Measurements from ENCODE around the gene MKLN1. TPM values are rescaled to one million over a fixed set of nuclear protein-coding genes. Genes with fewer than 3 reads are reported as not detected.

The MKLN1 gene
- polyA plus RNA-seq, 1 of the 3 experiments (the other 2 are of a cell fraction) = 11.0 TPM

- H3F3A ChIP-seq (replicated peaks; ENCODE audit: insufficient read depth) = peaks cover 44% of the 10 kb centered on the region
- peaks cover 99% of the 10 kb centered on the region for H3K79me2 ChIP-seq (ENCODE audit: insufficient read depth)
- peaks cover 91% of the 10 kb centered on the region for H4K20me1 ChIP-seq (ENCODE audit: insufficient read depth)
- no peak for DNase-seq
- H2AFZ ChIP-seq (ENCODE audit: low read depth) = no peak overlapping the region
- CTCF ChIA-PET = interaction anchor here (0.9 to 7.9 kb wide), 4 partner anchors 13 to 159 kb away, joined by 3 to 50 read pairs (median 24); no protein-coding TSS in a partner anchor
- no peak overlapping the region for H3K27ac ChIP-seq (ENCODE audit: low read depth in 2 of 2, low read length in 1 of 2)
- WGBS (ENCODE audit: low lambda C conversion rate) = 93% methylated on average over 10 of the region's 10 CpGs
- H3K4me1 ChIP-seq (ENCODE audit: control insufficient read depth in 1 of 2, insufficient read depth in 2 of 2, low read depth in 1 of 2, low read length in 1 of 2) = peaks cover 2 to 18% of the 10 kb centered on the region in 2 experiments; a peak in 2 of 4 replicates
- no peak overlapping the region for H3K4me3 ChIP-seq (ENCODE audit: low read depth in 2 of 2, low read length in 1 of 2)
- H3K27me3 ChIP-seq (ENCODE audit: insufficient read depth) = no peaks in the 10 kb centered on the region
- no peak overlapping the region for H3K9ac ChIP-seq
- H3K4me2 ChIP-seq = no peak overlapping the region
- TF ChIP-seq GABPA (IDR thresholded peaks at IDR 0.05; ENCODE audit: low read depth) (no peak), REST (IDR thresholded peaks at IDR 0.05; ENCODE audit: low read depth, low read length) (no peak), NFIC (IDR thresholded peaks at IDR 0.05; ENCODE audit: borderline replicate concordance) (no peak), IRF3 (IDR thresholded peaks at IDR 0.05; ENCODE audit: low read depth, low read length) (no peak), FOXJ3 (CRISPR knock-in tag; IDR thresholded peaks at IDR 0.05) (no peak), RFX5 (IDR thresholded peaks at IDR 0.05; ENCODE audit: low read length) (no peak), TAF1 (IDR thresholded peaks at IDR 0.05; ENCODE audit: borderline replicate concordance, low read depth, low read length) (no peak), RAD21 (IDR thresholded peaks at IDR 0.05; ENCODE audit: low read length) (no peak), FOSL2 (IDR thresholded peaks at IDR 0.05; ENCODE audit: borderline replicate concordance, low read depth) (no peak)
- H3K9me3 ChIP-seq = no peaks in the 10 kb centered on the region
- no peaks in the 10 kb centered on the region for H3K9me2 ChIP-seq
- peaks cover 0 to 21% of the 10 kb centered on the region in 2 experiments for H3K36me3 ChIP-seq (replicated peaks in 1 of 2; ENCODE audit: control insufficient read depth in 1 of 2, insufficient read depth in 2 of 2, low read length in 1 of 2)
- POLR2A ChIA-PET = no interaction called here
Measured at GRCh38 chr7:131532570-131533091, 205.0 kb downstream of the MKLN1 start.

- Histone ChIP-seq H3K9me2 (no peaks in the 10 kb centered on the region), H2AFZ (ENCODE audit: low read depth) (no peak overlapping the region), H3K4me2 (no peak overlapping the region), H3F3A (replicated peaks; ENCODE audit: insufficient read depth) (peaks cover 42% of the 10 kb centered on the region), H4K20me1 (ENCODE audit: insufficient read depth) (peaks cover 91% of the 10 kb centered on the region), H3K9me3 (no peaks in the 10 kb centered on the region), H3K79me2 (ENCODE audit: insufficient read depth) (peaks cover 99% of the 10 kb centered on the region), H3K27ac (ENCODE audit: low read depth in 2 of 2, low read length in 1 of 2) (no peak overlapping the region), H3K9ac (no peak overlapping the region), H3K27me3 (ENCODE audit: insufficient read depth) (no peaks in the 10 kb centered on the region), H3K4me1 (ENCODE audit: control insufficient read depth in 1 of 2, insufficient read depth in 2 of 2, low read depth in 1 of 2, low read length in 1 of 2) (peaks cover 7 to 23% of the 10 kb centered on the region in 2 experiments; a peak in 3 of 4 replicates), H3K36me3 (replicated peaks in 1 of 2; ENCODE audit: control insufficient read depth in 1 of 2, insufficient read depth in 2 of 2, low read length in 1 of 2) (peaks cover 0 to 23% of the 10 kb centered on the region in 2 experiments), H3K4me3 (ENCODE audit: low read depth in 2 of 2, low read length in 1 of 2) (no peak overlapping the region)
- CTCF ChIA-PET = interaction anchor here (0.6 to 7.9 kb wide), 5 partner anchors 12 to 158 kb away, joined by 3 to 50 read pairs (median 10); no protein-coding TSS in a partner anchor
- DNase-seq = no peak
- 70% methylated on average over 8 of the region's 9 CpGs for WGBS (ENCODE audit: low lambda C conversion rate)
- POLR2A ChIA-PET = no interaction called here
- TF ChIP-seq ELF1 (IDR thresholded peaks at IDR 0.05) = no peak
- TF ChIP-seq EP300 (IDR thresholded peaks at IDR 0.05; ENCODE audit: borderline replicate concordance in 1 of 2, low read depth in 1 of 2, low read length in 1 of 2) = no peak
- no peak for TF ChIP-seq REST (IDR thresholded peaks at IDR 0.05; ENCODE audit: low read depth, low read length)
- TF ChIP-seq RXRA (IDR thresholded peaks at IDR 0.05; ENCODE audit: borderline replicate concordance, low read depth) = no peak
- TF ChIP-seq NFIC (IDR thresholded peaks at IDR 0.05; ENCODE audit: borderline replicate concordance) = no peak
- TF ChIP-seq POLR2AphosphoS5 (IDR thresholded peaks at IDR 0.05; ENCODE audit: low read depth, low read length) = no peak
- TF ChIP-seq SMC3 (IDR thresholded peaks at IDR 0.05; ENCODE audit: low read depth, low read length) = no peak
- TF ChIP-seq FOXM1 (IDR thresholded peaks at IDR 0.05; ENCODE audit: low read depth) = no peak
- no peak for TF ChIP-seq FOSL2 (IDR thresholded peaks at IDR 0.05; ENCODE audit: borderline replicate concordance, low read depth)
- TF ChIP-seq MXI1 (IDR thresholded peaks at IDR 0.05; ENCODE audit: low read depth, low read length) = no peak
- TF ChIP-seq RAD21 (IDR thresholded peaks at IDR 0.05; ENCODE audit: low read length) = no peak
- TF ChIP-seq YY1 (IDR thresholded peaks at IDR 0.05; ENCODE audit: low read depth) = no peak
Measured at GRCh38 chr7:131533151-131533559, 205.5 kb downstream of the MKLN1 start.

Data from SK-N-SH (cell line).